GM18511 (cell line): Measurements from ENCODE around the gene RGS6.

Source experiments
- ATAC-seq: cut with Tn5 transposase; IDR thresholded peaks from one replicate; pipeline ENCODE4 v1.9.1; 2021; ENCODE audit warnings: mild to moderate bottlenecking, moderate library complexity; ENCODE audit not compliant: unreplicated experiment

Gene RGS6

GRCh38 chr14:72154645-72155378 lies 222.6 kb downstream of the RGS6 start:
- no peak for ATAC-seq

GRCh38 chr14:72155379-72155993 lies 223.3 kb downstream of the RGS6 start:
- no peak for ATAC-seq

- ATAC-seq, result no peak
These were observed 232.4 kb downstream of the RGS6 start for GRCh38 chr14:72164420-72165228.

- ATAC-seq, result no peak
These were observed 233.0 kb downstream of the RGS6 start for GRCh38 chr14:72165229-72165698.

GRCh38 chr14:72169521-72169920 lies 237.3 kb downstream of the RGS6 start:
- no peak for ATAC-seq

GRCh38 chr14:72172049-72172448 lies 239.8 kb downstream of the RGS6 start:
- ATAC-seq, result no peak

GRCh38 chr14:72172597-72172996 lies 240.4 kb downstream of the RGS6 start:
- ATAC-seq, result no peak

- ATAC-seq, result no peak
These were observed 240.9 kb downstream of the RGS6 start for GRCh38 chr14:72173038-72173720.

GRCh38 chr14:72177251-72177650 lies 245.0 kb downstream of the RGS6 start:
- ATAC-seq, result no peak

- no peak for ATAC-seq
These were observed 246.3 kb downstream of the RGS6 start for GRCh38 chr14:72178517-72178916.

- ATAC-seq, result no peak
These were observed 250.6 kb downstream of the RGS6 start for GRCh38 chr14:72182708-72183432.

- no peak for ATAC-seq
These were observed 251.4 kb downstream of the RGS6 start for GRCh38 chr14:72183631-72184030.

GRCh38 chr14:72186523-72186922 lies 254.3 kb downstream of the RGS6 start:
- no peak for ATAC-seq

- ATAC-seq, result no peak
These were observed 264.2 kb downstream of the RGS6 start for GRCh38 chr14:72196237-72197015.

GRCh38 chr14:72201645-72202044 lies 269.4 kb downstream of the RGS6 start:
- ATAC-seq, result no peak

GRCh38 chr14:72213424-72213823 lies 281.2 kb downstream of the RGS6 start:
- no peak for ATAC-seq

- ATAC-seq, result no peak
These were observed 282.9 kb downstream of the RGS6 start for GRCh38 chr14:72215080-72215479.

- ATAC-seq, result no peak
These were observed 284.9 kb downstream of the RGS6 start for GRCh38 chr14:72217135-72217534.

- ATAC-seq, result no peak
These were observed 289.8 kb downstream of the RGS6 start for GRCh38 chr14:72222046-72222445.

GRCh38 chr14:72236629-72237028 lies 304.4 kb downstream of the RGS6 start:
- ATAC-seq, result no peak
